ENCODE measurements around the gene CLPSL2.

DNA sequence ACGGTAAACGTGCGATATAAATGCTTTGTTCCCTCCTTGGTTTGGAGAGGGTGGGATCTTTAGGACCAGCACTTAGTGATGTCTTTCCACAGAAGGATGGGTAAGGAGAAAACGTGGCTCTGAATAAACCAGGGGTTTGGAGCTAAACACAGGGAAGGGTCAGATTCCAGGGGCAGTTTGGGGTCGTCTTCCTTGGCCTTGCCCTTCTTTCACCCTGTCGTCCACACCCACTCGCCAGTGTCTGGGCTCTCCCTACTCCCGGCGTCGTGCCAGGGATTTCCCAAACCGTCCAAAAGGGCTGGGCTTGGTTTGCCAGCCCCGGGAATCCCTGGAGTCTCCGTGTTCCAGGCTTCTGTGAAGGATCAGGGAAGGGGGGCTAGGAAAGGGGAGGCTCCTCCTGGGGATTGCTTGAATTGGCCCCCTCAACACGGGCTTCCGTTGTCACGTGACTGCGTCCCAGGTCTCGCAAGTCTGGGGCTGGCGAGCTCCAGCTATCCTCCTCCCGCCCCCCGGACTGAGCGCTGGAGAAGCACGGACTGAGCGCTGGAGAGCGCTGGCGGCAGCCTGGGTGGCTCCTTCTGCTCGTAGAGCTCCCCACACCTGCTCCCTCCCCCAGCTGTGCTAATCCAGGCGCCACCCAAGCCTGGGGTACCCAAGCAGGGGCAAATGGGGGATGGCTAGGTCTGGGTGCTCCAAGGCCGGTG lies 49.0 kb upstream of the CLPSL2 start:
- TF ChIP-seq, protein P1, sequence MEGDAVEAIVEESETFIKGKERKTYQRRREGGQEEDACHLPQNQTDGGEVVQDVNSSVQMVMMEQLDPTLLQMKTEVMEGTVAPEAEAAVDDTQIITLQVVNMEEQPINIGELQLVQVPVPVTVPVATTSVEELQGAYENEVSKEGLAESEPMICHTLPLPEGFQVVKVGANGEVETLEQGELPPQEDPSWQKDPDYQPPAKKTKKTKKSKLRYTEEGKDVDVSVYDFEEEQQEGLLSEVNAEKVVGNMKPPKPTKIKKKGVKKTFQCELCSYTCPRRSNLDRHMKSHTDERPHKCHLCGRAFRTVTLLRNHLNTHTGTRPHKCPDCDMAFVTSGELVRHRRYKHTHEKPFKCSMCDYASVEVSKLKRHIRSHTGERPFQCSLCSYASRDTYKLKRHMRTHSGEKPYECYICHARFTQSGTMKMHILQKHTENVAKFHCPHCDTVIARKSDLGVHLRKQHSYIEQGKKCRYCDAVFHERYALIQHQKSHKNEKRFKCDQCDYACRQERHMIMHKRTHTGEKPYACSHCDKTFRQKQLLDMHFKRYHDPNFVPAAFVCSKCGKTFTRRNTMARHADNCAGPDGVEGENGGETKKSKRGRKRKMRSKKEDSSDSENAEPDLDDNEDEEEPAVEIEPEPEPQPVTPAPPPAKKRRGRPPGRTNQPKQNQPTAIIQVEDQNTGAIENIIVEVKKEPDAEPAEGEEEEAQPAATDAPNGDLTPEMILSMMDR (IDR thresholded peaks at IDR 0.05) = 0 out of 2 replicates have a peak, but pooled peaks have one; percentile 7
- no peak for TF ChIP-seq ZFX (IDR thresholded peaks at IDR 0.05; ENCODE audit: borderline replicate concordance)
